Parathyroid adenoma (tissue), 2 donors: Measurements from ENCODE around the gene ZNRF3.

ENCODE experiments used
- H2AFZ ChIP-seq: fragments of 300-600 bp; sonication (generic); one replicate; pipeline ENCODE4 v1.7.0; 2017; ENCODE audit warnings: antibody characterized with exemption, mild to moderate bottlenecking
- H3K27ac ChIP-seq: fragments of 300-600 bp; sonication (generic); one replicate; pipeline ENCODE4 v1.7.0; 2017
- H3K27me3 ChIP-seq: fragments of 300-600 bp; sonication (generic); one replicate; pipeline ENCODE4 v1.7.0; 2017; ENCODE audit warnings: low read length; ENCODE audit not compliant: control insufficient read depth, insufficient read depth
- H3K36me3 ChIP-seq: fragments of 300-600 bp; sonication (generic); one replicate; pipeline ENCODE4 v1.7.0; 2017; ENCODE audit warnings: low read length; ENCODE audit not compliant: control insufficient read depth, insufficient read depth
- H3K4me1 ChIP-seq: fragments of 300-600 bp; sonication (generic); one replicate; pipeline ENCODE4 v1.7.0; 2017; ENCODE audit warnings: control low read depth
- H3K4me2 ChIP-seq: fragments of 300-600 bp; sonication (generic); one replicate; pipeline ENCODE4 v1.7.0; 2017; ENCODE audit warnings: low read length
- H3K4me3 ChIP-seq: fragments of 300-600 bp; sonication (generic); one replicate; pipeline ENCODE4 v1.7.0; 2017; ENCODE audit warnings: low read depth, low read length
- H3K79me2 ChIP-seq: fragments of 300-600 bp; sonication (generic); one replicate; pipeline ENCODE4 v1.7.0; 2017; ENCODE audit warnings: control low read depth
- H3K9ac ChIP-seq: fragments of 300-600 bp; sonication (generic); one replicate; pipeline ENCODE4 v1.7.0; 2017; ENCODE audit warnings: mild to moderate bottlenecking
- H3K9me3 ChIP-seq: fragments of 300-600 bp; sonication (generic); one replicate; pipeline ENCODE4 v1.7.0; 2017; ENCODE audit warnings: low read length; ENCODE audit not compliant: control insufficient read depth
- CTCF ChIP-seq: fragments of 300-600 bp; sonication (generic); IDR thresholded peaks from one replicate; pipeline ENCODE4 v1.7.0; 2017; ENCODE audit warnings: antibody characterized with exemption, mild to moderate bottlenecking
- donor health status: primary hyperparathyroidism.

The ZNRF3 gene

GRCh38 chr22:29044657-29045176, 161.3 kb downstream of the ZNRF3 start:
- no peak for TF ChIP-seq CTCF
- Histone ChIP-seq H3K27me3 (no peaks in the 10 kb centered on the region), H3K4me3 (no peak overlapping the region), H2AFZ (no peak overlapping the region), H3K79me2 (no peaks in the 10 kb centered on the region), H3K4me1 (no peaks in the 10 kb centered on the region), H3K9ac (no peak overlapping the region), H3K4me2 (no peak overlapping the region), H3K27ac (no peak overlapping the region), H3K9me3 (no peaks in the 10 kb centered on the region), H3K36me3 (no peaks in the 10 kb centered on the region)

- Histone ChIP-seq H3K4me1 (no peaks in the 10 kb centered on the region), H3K36me3 (no peaks in the 10 kb centered on the region), H2AFZ (no peak overlapping the region), H3K27ac (no peak overlapping the region), H3K27me3 (no peaks in the 10 kb centered on the region), H3K4me2 (no peak overlapping the region), H3K9ac (no peak overlapping the region), H3K9me3 (no peaks in the 10 kb centered on the region), H3K4me3 (no peak overlapping the region), H3K79me2 (no peaks in the 10 kb centered on the region)
- no peak for TF ChIP-seq CTCF
Measured at GRCh38 chr22:29048822-29049654, 165.7 kb downstream of the ZNRF3 start.

- Histone ChIP-seq H3K9me3 (no peaks in the 10 kb centered on the region), H2AFZ (no peak overlapping the region), H3K9ac (no peak overlapping the region), H3K4me3 (no peak overlapping the region), H3K79me2 (no peaks in the 10 kb centered on the region), H3K27me3 (no peaks in the 10 kb centered on the region), H3K36me3 (no peaks in the 10 kb centered on the region), H3K4me1 (no peaks in the 10 kb centered on the region), H3K27ac (no peak overlapping the region), H3K4me2 (no peak overlapping the region)
- TF ChIP-seq CTCF: no peak
Measured at GRCh38 chr22:29049655-29050263, 166.4 kb downstream of the ZNRF3 start.

- H3K9ac ChIP-seq: no peak overlapping the region
- H3K27ac ChIP-seq: no peak overlapping the region
- H3K9me3 ChIP-seq: no peaks in the 10 kb centered on the region
- no peak overlapping the region for H2AFZ ChIP-seq
- no peak overlapping the region for H3K4me2 ChIP-seq
- H3K79me2 ChIP-seq: no peaks in the 10 kb centered on the region
- H3K4me3 ChIP-seq: no peak overlapping the region
- no peaks in the 10 kb centered on the region for H3K36me3 ChIP-seq
- H3K4me1 ChIP-seq: no peaks in the 10 kb centered on the region
- H3K27me3 ChIP-seq: no peaks in the 10 kb centered on the region
- TF ChIP-seq CTCF: no peak
Measured at GRCh38 chr22:29050457-29050856, 167.1 kb downstream of the ZNRF3 start.
